Tibial nerve (tissue), 4 donors: Measurements from ENCODE around the gene EPB41L4A.
A peak's percentile ranks its signal among the peaks of the same experiment; 100 is the strongest.

ENCODE experiments used
- CTCF ChIP-seq, 5 experiments: fragments of 200-600 bp in 3 of 5; fragments of 450-650 bp in 2 of 5; sonication (generic) in 3 of 5; IDR thresholded peaks; one replicate each; pipeline ENCODE4 v1.5.1; 2016 to 2019; ENCODE audit warnings: antibody characterized with exemption in 5 of 5, mild to moderate bottlenecking in 3 of 5, moderate library complexity in 2 of 5
- EP300 ChIP-seq, 2 donors: sonication (generic); formaldehyde crosslinking; IDR thresholded peaks; one replicate each; pipeline ENCODE4 v1.6.1; 2017; ENCODE audit warnings: antibody characterized with exemption in 2 of 2, mild to moderate bottlenecking in 1 of 2

- peak; percentile 69 to 94 (median 89) for TF ChIP-seq CTCF (IDR thresholded peaks at IDR 0.05)
- peak in 1 of 2 donors; percentile 12 for TF ChIP-seq EP300 (IDR thresholded peaks at IDR 0.05)
Observed at GRCh38 chr5:112419986-112420864, 1.1 kb upstream of the EPB41L4A start.
